GM12874 (cell line): ENCODE measurements around the gene KDM2B.

Experiments used
- TF ChIP-seq, protein P1 (sequence below): IDR thresholded peaks from 2 replicates; pipeline ENCODE4 v1.5.1; 2011; ENCODE audit warnings: low read depth, mild to moderate bottlenecking, control low read depth, low read length, moderate library complexity; ENCODE audit not compliant: insufficient read depth

The KDM2B gene

DNA sequence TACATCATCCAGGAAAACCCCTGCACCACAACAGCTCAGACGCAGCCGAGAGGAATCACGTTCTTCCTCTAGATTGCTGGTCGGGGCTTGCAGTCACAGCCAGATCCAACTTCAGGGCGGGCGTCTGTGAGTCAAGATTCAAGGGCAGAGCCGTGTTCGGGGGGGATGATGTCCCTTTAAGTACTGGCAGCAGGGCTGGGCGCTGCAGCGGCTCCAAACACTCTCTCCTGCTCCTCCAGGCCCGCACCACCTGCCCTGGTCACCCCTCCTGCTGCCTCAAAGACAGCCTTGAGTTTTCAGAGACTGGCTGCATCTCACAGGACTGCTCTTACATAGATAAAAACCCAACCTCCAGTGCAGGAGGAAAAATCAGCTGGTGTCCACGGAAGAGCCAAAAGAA lies 68.3 kb downstream of the KDM2B start:
- TF ChIP-seq, protein P1, sequence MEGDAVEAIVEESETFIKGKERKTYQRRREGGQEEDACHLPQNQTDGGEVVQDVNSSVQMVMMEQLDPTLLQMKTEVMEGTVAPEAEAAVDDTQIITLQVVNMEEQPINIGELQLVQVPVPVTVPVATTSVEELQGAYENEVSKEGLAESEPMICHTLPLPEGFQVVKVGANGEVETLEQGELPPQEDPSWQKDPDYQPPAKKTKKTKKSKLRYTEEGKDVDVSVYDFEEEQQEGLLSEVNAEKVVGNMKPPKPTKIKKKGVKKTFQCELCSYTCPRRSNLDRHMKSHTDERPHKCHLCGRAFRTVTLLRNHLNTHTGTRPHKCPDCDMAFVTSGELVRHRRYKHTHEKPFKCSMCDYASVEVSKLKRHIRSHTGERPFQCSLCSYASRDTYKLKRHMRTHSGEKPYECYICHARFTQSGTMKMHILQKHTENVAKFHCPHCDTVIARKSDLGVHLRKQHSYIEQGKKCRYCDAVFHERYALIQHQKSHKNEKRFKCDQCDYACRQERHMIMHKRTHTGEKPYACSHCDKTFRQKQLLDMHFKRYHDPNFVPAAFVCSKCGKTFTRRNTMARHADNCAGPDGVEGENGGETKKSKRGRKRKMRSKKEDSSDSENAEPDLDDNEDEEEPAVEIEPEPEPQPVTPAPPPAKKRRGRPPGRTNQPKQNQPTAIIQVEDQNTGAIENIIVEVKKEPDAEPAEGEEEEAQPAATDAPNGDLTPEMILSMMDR = no peak

- TF ChIP-seq, protein P1 = no peak
Observed at GRCh38 chr12:121511916-121512315, 68.9 kb downstream of the KDM2B start.

- TF ChIP-seq, protein P1 = no peak
Observed at GRCh38 chr12:121509339-121509738, 71.5 kb downstream of the KDM2B start.

- TF ChIP-seq, protein P1 = no peak
Observed at GRCh38 chr12:121508533-121508932, 72.3 kb downstream of the KDM2B start.

- TF ChIP-seq, protein P1 = no peak
Observed at GRCh38 chr12:121507984-121508383, 72.8 kb downstream of the KDM2B start.

- TF ChIP-seq, protein P1 = no peak
Observed at GRCh38 chr12:121507245-121507644, 73.6 kb downstream of the KDM2B start.

DNA sequence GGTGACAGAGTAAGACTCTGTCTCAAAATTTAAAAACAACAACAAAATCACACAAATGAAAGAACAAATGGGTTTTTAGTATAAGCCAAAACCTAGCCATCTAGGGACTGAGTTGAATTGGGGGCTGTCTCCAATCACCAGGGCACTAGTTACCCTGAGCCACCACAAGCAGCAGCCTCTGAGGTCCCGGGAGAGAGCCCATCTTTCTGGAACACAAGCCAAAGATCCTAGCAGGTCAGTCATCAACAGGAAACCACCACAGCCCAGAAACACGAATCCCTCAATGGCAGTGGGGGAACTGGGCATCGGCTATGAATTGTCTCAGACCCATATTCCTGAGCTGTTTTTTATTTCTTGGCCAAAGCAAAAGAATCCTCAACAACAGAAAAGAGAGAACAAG lies 75.3 kb downstream of the KDM2B start:
- TF ChIP-seq, protein P1 = no peak

DNA sequence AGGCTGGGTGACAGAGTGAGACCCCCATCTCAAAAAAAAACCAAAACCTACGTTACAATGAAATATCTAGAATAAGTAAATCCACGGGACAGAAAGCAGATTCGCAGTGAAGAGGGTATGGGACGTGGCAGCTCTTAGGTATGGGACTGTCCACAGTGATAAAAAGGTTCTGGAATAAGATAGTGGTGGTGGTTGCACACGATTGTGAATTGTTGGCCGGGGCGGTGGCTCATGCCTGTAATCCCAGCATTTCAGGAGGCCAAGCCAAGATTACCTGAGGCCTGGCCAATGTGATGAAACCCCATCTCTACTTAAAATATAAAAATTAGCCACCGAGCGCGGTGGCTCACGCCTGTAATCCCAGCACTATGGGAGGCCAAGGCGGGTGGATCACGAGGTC lies 76.3 kb downstream of the KDM2B start:
- TF ChIP-seq, protein P1 = no peak
